Measurements from ENCODE around the gene ATG2A.

DNA sequence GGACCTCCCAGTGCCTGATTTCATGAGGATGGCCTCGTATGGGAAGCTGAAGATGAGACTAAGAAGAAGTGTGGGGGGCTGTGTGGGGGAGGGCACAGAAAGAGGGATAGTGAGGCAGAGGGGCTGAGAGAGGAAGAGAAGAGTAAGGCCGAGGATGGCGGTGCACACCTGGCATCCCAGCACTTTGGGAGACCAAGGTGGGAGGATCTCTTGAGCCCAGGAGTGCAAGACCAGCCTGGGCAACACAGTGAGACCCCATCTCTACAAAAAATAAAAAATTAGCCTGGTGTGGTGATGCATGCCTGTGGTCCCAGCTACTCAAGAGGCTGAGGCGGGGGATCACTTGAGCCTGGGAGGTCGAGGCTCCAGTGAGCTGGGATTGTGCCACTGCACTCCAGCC is 25.1 kb downstream of the ATG2A start:
- no peak for TF ChIP-seq RB1 (IDR thresholded peaks at IDR 0.05; ENCODE audit: borderline replicate concordance)
- no peak for TF ChIP-seq POU2F2 (IDR thresholded peaks at IDR 0.05; ENCODE audit: borderline replicate concordance, low read depth, low read length)
- no peak for TF ChIP-seq SIX5 (IDR thresholded peaks at IDR 0.05; ENCODE audit: low read depth, low read length, severe bottlenecking)
- TF ChIP-seq TARDBP (IDR thresholded peaks at IDR 0.05; ENCODE audit: borderline replicate concordance), result no peak
- TF ChIP-seq YY1 (IDR thresholded peaks at IDR 0.05; ENCODE audit: low read depth, low read length), result no peak
- no peak for TF ChIP-seq CREM (IDR thresholded peaks at IDR 0.05; ENCODE audit: low read depth)
- TF ChIP-seq, protein P1, sequence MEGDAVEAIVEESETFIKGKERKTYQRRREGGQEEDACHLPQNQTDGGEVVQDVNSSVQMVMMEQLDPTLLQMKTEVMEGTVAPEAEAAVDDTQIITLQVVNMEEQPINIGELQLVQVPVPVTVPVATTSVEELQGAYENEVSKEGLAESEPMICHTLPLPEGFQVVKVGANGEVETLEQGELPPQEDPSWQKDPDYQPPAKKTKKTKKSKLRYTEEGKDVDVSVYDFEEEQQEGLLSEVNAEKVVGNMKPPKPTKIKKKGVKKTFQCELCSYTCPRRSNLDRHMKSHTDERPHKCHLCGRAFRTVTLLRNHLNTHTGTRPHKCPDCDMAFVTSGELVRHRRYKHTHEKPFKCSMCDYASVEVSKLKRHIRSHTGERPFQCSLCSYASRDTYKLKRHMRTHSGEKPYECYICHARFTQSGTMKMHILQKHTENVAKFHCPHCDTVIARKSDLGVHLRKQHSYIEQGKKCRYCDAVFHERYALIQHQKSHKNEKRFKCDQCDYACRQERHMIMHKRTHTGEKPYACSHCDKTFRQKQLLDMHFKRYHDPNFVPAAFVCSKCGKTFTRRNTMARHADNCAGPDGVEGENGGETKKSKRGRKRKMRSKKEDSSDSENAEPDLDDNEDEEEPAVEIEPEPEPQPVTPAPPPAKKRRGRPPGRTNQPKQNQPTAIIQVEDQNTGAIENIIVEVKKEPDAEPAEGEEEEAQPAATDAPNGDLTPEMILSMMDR (IDR thresholded peaks at IDR 0.05 in 2 of 3, conservative IDR thresholded peaks at IDR 0.05 in 1 of 3; ENCODE audit: control insufficient read depth in 2 of 3, extremely low read depth in 1 of 3, insufficient read depth in 1 of 3, low read depth in 3 of 3, low read length in 3 of 3), result no peak
- TF ChIP-seq CEBPB (IDR thresholded peaks at IDR 0.05; ENCODE audit: borderline replicate concordance in 1 of 2, low read depth in 2 of 2, low read length in 2 of 2), result no peak
